Heart left ventricle (tissue), 16 donors: Measurements from ENCODE around the gene STARD9. TPM values are rescaled to one million over a fixed set of nuclear protein-coding genes. Genes with fewer than 3 reads are reported as not detected.

Experiments
- ATAC-seq, 4 donors: fragments of 200-7000 bp; cut with Tn5 transposase; one replicate each; pipeline ENCODE4 v1.9.1; 2020 to 2022; ENCODE audit warnings: moderate library complexity in 4 of 4, mild to moderate bottlenecking in 3 of 4, moderate number of reproducible peaks in 1 of 4
- DNase-seq, 5 donors: peaks; one replicate each; pipeline ENCODE4 v3.0.0-alpha.2; 2020
- H3K27ac ChIP-seq, 12 donors: fragments of 200-600 bp; sonication (generic) in 4 of 12; one replicate each; pipeline versions ENCODE4 v1.5.0 to v1.8.0; 2016 to 2022; ENCODE audit warnings: mild to moderate bottlenecking in 2 of 12
- H3K27me3 ChIP-seq, 9 donors: fragments of 200-600 bp; sonication (generic) in 2 of 9; one replicate each; pipeline versions ENCODE4 v1.5.1 to v1.8.0; 2016 to 2022; ENCODE audit warnings: mild to moderate bottlenecking in 3 of 9
- H3K36me3 ChIP-seq, 9 donors: fragments of 200-600 bp; sonication (generic) in 2 of 9; one replicate each; pipeline versions ENCODE4 v1.5.0 to v1.8.0; 2018 to 2022; ENCODE audit warnings: mild to moderate bottlenecking in 2 of 9
- H3K4me1 ChIP-seq, 12 donors: fragments of 200-600 bp; sonication (generic) in 4 of 12; one replicate each; pipeline versions ENCODE4 v1.5.0 to v1.8.0; 2016 to 2022; ENCODE audit warnings: mild to moderate bottlenecking in 3 of 12
- H3K4me3 ChIP-seq, 12 donors: fragments of 200-600 bp; sonication (generic) in 4 of 12; one replicate each; pipeline versions ENCODE4 v1.5.0 to v1.8.0; 2017 to 2022; ENCODE audit warnings: mild to moderate bottlenecking in 9 of 12, moderate library complexity in 4 of 12
- H3K9me3 ChIP-seq, 12 donors: fragments of 200-600 bp; sonication (generic) in 4 of 12; one replicate each; pipeline versions ENCODE4 v1.5.0 to v1.8.0; 2016 to 2022; ENCODE audit warnings: mild to moderate bottlenecking in 1 of 12
- POLR2A ChIP-seq, 2 donors: fragments of 450-650 bp; IDR thresholded peaks; one replicate each; pipeline ENCODE4 v1.6.1; 2017; ENCODE audit warnings: antibody characterized with exemption in 2 of 2, mild to moderate bottlenecking in 2 of 2, moderate library complexity in 2 of 2
- WGBS, 4 donors: extraction: QIAGEN DNeasy Blood & Tissue Kit in 2 of 4; methylation state at CpG; one replicate each; pipeline versions ENCODE4 v1.1.5 to v1.1.7; 2013 to 2018; 5-methylcytosine and 5-hydroxymethylcytosine counted together
- intact Hi-C, 10 donors: fragments of 100-400 bp; cut with DNase I; formaldehyde crosslinking; loops; one replicate each; pipeline versions ENCODE4 v1.11.1 to v1.14.2; 2022
- polyA plus RNA-seq, 2 donors: library from polyadenylated mRNA; stranded (reverse); fragments of 200-250 nt; gene quantifications; one replicate each; pipeline ENCODE4 v1.2.3, GENCODE V29; 2013
- total RNA-seq, 9 donors: library from RNA; depleted of rRNA in 2 of 9; stranded (reverse); fragments of >200 nt in 2 of 9; fragmentation: NEBNext Ultra II Directional in 3 of 9; extraction: Animal tissue kit (Norgen Biotek cat#: 25700) in 3 of 9; gene quantifications; one replicate each; pipeline versions ENCODE4 v1.1.0 to v1.2.4, GENCODE V29; 2016 to 2023
- TF ChIP-seq, protein P1 (sequence below), 12 donors: fragments of 200-600 bp; sonication (generic) in 4 of 12; IDR thresholded peaks; one replicate each; pipeline versions ENCODE4 v1.5.0 to v1.8.0; 2018 to 2022; ENCODE audit warnings: antibody characterized with exemption in 12 of 12, mild to moderate bottlenecking in 5 of 12
- donor health status: ischemic (EF 13 %, LVEDD 7.1; RV severe dilation, severe dysfunction).
- donor health status: healthy with polysubstance abuse.
- donor health status: DM: no; HTN: yes; CAD: no.
- donor health status: DM: no; HTN: no; CAD: no.
- donor health status: ischemic (EF 25% LVEDD 6.9; RV normal size, moderate dysfunction).
- donor health status: ischemic (EF 25% LVEDD 5.7; RV mildly dilated, moderate dysfunction).
- donor health status: healthy.
- donor health status: DM: yes; HTN: yes; CAD: no.
- donor health status: ischemic (EF 35%, LVEDD 5.7; RV mildly dilated, moderate dysfunction).
- donor health status: nonischemic (EF 11% LVEDD 7.7; RV severe dilation, severe dysfunction).
- donor health status: DM: yes; HTN: yes; CAD: no.
- donor health status: PGD.
- donor health status: ischemic (EF 29% LVEDD 5.4; RV normal size, mild dysfunction).
- donor health status: nonischemic (EF 23%, LVEDD 6.1; RV moderate dilation, normal function).

The STARD9 gene
- total and polyA plus RNA-seq, 11 donors = 3.7 to 11.1 (median 8.0) TPM

- Histone ChIP-seq H3K4me3 (no peak overlapping the region), H3K36me3 (peaks cover 0 to 97% (median 72%) of the 10 kb centered on the region in 9 donors), H3K27ac (no peak overlapping the region), H3K4me1 (no peaks in the 10 kb centered on the region), H3K9me3 (no peaks in the 10 kb centered on the region), H3K27me3 (no peaks in the 10 kb centered on the region)
- TF ChIP-seq, protein P1, sequence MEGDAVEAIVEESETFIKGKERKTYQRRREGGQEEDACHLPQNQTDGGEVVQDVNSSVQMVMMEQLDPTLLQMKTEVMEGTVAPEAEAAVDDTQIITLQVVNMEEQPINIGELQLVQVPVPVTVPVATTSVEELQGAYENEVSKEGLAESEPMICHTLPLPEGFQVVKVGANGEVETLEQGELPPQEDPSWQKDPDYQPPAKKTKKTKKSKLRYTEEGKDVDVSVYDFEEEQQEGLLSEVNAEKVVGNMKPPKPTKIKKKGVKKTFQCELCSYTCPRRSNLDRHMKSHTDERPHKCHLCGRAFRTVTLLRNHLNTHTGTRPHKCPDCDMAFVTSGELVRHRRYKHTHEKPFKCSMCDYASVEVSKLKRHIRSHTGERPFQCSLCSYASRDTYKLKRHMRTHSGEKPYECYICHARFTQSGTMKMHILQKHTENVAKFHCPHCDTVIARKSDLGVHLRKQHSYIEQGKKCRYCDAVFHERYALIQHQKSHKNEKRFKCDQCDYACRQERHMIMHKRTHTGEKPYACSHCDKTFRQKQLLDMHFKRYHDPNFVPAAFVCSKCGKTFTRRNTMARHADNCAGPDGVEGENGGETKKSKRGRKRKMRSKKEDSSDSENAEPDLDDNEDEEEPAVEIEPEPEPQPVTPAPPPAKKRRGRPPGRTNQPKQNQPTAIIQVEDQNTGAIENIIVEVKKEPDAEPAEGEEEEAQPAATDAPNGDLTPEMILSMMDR (IDR thresholded peaks at IDR 0.05) = no peak
- no peak for TF ChIP-seq POLR2A (IDR thresholded peaks at IDR 0.05)
- no peak for ATAC-seq
- WGBS, 4 donors = 77 to 100% (median 91%) methylated on average over 1 of the region's 1 CpG
- DNase-seq = no peak
- intact Hi-C loops = no loop called here
These were observed 117.1 kb downstream of the STARD9 start for GRCh38 chr15:42692536-42692935.

- intact Hi-C loops = no loop called here
- TF ChIP-seq, protein P1 (IDR thresholded peaks at IDR 0.05) = no peak
- no peak for TF ChIP-seq POLR2A (IDR thresholded peaks at IDR 0.05)
- no peaks in the 10 kb centered on the region for H3K4me1 ChIP-seq
- DNase-seq (no peak), ATAC-seq (no peak)
- no peak overlapping the region for H3K4me3 ChIP-seq
- peaks cover 0 to 97% (median 68%) of the 10 kb centered on the region in 9 donors for H3K36me3 ChIP-seq
- WGBS, 4 donors = 93 to 95% (median 93%) methylated on average over 4 of the region's 4 CpGs
- no peaks in the 10 kb centered on the region for H3K9me3 ChIP-seq
- H3K27me3 ChIP-seq = no peaks in the 10 kb centered on the region
- no peak overlapping the region for H3K27ac ChIP-seq
These were observed 117.6 kb downstream of the STARD9 start for GRCh38 chr15:42692997-42693396.

GRCh38 chr15:42693496-42693895 is 118.1 kb downstream of the STARD9 start:
- H3K4me1 ChIP-seq = no peaks in the 10 kb centered on the region
- H3K27ac ChIP-seq = no peak overlapping the region
- no peaks in the 10 kb centered on the region for H3K27me3 ChIP-seq
- WGBS, 4 donors = 93 to 99% (median 97%) methylated on average over 2 to 6 of the region's 6 CpGs
- H3K4me3 ChIP-seq = no peak overlapping the region
- TF ChIP-seq, protein P1 (IDR thresholded peaks at IDR 0.05) = no peak
- TF ChIP-seq POLR2A (IDR thresholded peaks at IDR 0.05) = no peak
- intact Hi-C loops = no loop called here
- peaks cover 0 to 97% (median 65%) of the 10 kb centered on the region in 9 donors for H3K36me3 ChIP-seq
- ATAC-seq (no peak), DNase-seq (no peak)
- H3K9me3 ChIP-seq = no peaks in the 10 kb centered on the region

- H3K4me3 ChIP-seq = no peak overlapping the region
- H3K27ac ChIP-seq = no peak overlapping the region
- ATAC-seq (no peak), DNase-seq (no peak)
- intact Hi-C loops = no loop called here
- WGBS, 4 donors = 93 to 98% (median 97%) methylated on average over 6 of the region's 6 CpGs
- H3K4me1 ChIP-seq = no peaks in the 10 kb centered on the region
- peaks cover 0 to 97% (median 65%) of the 10 kb centered on the region in 9 donors for H3K36me3 ChIP-seq
- no peaks in the 10 kb centered on the region for H3K9me3 ChIP-seq
- H3K27me3 ChIP-seq = no peaks in the 10 kb centered on the region
- no peak for TF ChIP-seq POLR2A (IDR thresholded peaks at IDR 0.05)
- TF ChIP-seq, protein P1 (IDR thresholded peaks at IDR 0.05) = no peak
These were observed 118.5 kb downstream of the STARD9 start for GRCh38 chr15:42693942-42694341.
